AG20443 (cell line): Measurements from ENCODE around the gene IL20RA.
"Not testable (repeated sequence)": the region's sequence is repeated elsewhere in the genome, so short reads cannot be mapped to it uniquely, and the experiment has no call there.

Experiments used
- DNase-seq: peaks from one replicate; pipeline ENCODE4 v3.0.0; 2012; ENCODE audit warnings: low spot score, mixed read lengths

The IL20RA gene

GRCh38 chr6:136971609-136972008 lies 73.2 kb downstream of the IL20RA start:
- DNase-seq = no peak

- no peak for DNase-seq
These were observed 74.8 kb downstream of the IL20RA start for GRCh38 chr6:136969930-136970329.

DNA sequence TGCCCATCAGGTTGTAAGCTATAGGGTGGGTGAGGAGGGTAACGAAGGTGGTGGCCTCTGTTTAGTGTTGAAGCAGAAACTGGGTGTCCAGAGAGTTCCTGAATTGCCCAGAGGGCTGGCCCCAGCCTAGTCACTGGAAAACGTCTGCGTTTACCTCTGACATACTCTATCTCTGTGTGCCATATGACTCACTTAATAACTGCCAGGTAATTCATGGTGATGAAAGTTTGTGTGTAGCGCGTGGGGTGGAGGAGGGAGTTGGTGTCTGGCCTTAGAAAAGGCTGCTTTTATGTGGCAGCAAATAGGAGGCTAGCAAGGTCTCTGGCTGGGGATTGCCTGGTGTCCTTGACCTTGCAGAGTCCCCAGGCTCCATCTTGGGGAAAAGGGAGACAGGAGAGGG lies 75.3 kb downstream of the IL20RA start:
- DNase-seq = no peak

DNA sequence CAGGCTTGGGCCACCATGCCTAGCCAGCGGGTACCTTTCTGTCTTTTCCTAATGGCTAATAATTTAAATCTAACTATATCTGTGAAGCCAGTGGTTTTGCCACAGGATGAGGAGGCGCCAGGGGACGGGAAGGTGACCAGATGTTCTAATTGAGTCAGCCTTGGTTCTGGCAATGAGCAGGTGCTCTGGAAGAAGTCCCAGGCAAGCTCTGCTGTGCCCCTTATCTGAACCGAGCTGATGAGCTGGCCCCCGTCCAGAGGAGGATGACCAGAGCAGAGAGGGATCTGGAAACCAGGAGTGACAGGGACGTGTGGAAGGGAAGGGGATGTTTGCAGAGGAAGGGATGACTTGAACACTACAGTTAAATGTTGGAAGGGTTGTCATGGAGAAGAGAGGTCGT lies 75.9 kb downstream of the IL20RA start:
- DNase-seq = no peak

GRCh38 chr6:136967876-136968752 lies 76.7 kb downstream of the IL20RA start:
- DNase-seq = peak; percentile 84

GRCh38 chr6:136964398-136964797 lies 80.4 kb downstream of the IL20RA start:
- no peak for DNase-seq

- DNase-seq = no peak
These were observed 81.5 kb downstream of the IL20RA start for GRCh38 chr6:136963259-136963658.

DNA sequence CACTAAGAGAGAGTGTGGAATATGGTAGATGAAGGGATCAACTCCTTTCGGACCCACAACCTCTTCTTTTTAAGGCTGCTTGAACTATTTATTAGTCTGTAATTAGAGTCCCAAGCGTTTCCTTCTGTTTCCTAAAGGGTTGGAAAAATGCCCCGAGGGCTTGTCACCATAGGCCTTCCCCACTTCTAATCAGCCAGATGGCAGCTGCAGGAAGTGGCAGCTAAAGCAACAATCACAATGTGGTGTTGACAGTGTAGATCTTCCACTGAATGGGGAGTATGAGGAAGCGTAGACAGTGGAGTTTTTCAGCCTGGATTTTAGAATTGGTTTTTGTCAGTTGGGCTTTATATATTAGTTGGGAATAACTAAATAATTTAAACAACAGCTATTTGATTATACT lies 82.1 kb downstream of the IL20RA start:
- DNase-seq = no peak

GRCh38 chr6:136961848-136962247 lies 82.9 kb downstream of the IL20RA start:
- DNase-seq = no peak

DNA sequence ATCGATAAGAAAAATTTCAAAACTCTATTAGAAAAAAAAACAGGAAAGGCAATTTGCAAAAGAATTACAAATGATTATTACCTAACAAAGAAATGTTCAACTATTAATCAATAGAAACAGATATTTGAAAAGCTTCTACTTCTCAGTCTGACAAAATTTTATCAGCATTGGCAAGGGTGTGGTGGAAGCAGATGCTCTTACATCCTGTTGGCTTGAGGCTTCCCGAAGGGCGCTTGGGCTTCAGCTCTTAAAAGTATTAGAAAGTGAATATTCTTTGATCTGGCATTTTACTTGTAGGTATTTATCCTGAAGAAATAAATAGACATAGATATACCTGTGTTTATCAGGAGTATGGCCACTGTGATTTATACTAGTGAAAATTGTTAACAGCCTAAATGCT lies 84.0 kb downstream of the IL20RA start:
- no peak for DNase-seq

GRCh38 chr6:136959935-136960334 lies 84.8 kb downstream of the IL20RA start:
- DNase-seq = not testable (repeated sequence)

- no peak for DNase-seq
These were observed 85.3 kb downstream of the IL20RA start for GRCh38 chr6:136959471-136959891.

GRCh38 chr6:136958168-136958567 lies 86.6 kb downstream of the IL20RA start:
- no peak for DNase-seq

GRCh38 chr6:136956590-136957544 lies 87.9 kb downstream of the IL20RA start:
- DNase-seq = no peak

DNA sequence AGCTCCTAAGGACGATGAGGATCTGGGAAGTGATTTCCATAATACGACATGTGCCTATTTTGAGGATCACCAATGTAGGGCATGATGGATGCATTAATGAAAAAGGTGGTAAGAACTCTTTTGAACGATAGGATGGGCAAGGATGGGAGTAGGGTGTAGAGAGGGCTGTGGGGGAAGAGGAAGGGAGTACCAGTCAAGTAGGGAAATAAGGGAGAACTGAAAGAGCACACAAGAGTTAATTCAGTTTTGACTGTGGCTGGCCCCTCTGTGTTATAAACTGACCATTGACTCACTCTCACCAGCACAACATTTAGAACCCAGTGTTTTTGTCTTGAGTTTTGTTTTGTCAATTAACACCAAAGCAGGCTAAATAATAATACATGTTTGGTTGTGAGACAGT lies 89.6 kb downstream of the IL20RA start:
- DNase-seq = no peak

- no peak for DNase-seq
These were observed 92.0 kb downstream of the IL20RA start for GRCh38 chr6:136952714-136953260.

- no peak for DNase-seq
These were observed 94.2 kb downstream of the IL20RA start for GRCh38 chr6:136950436-136951126.
